Mucosa of descending colon (tissue), 3 donors: Measurements from ENCODE around the gene CEPT1. TPM values are rescaled to one million over a fixed set of nuclear protein-coding genes. Genes with fewer than 3 reads are reported as not detected.
"Not testable (repeated sequence)": the region's sequence is repeated elsewhere in the genome, so short reads cannot be mapped to it uniquely, and the experiment has no call there.

Experiments
- ATAC-seq: fragments of 200-7000 bp; cut with Tn5 transposase; one replicate; pipeline ENCODE4 v1.9.1; 2020; ENCODE audit warnings: mild to moderate bottlenecking, moderate library complexity
- DNase-seq, 3 donors: peaks; one replicate each; pipeline ENCODE4 v3.0.0-alpha.2; 2020
- H3K36me3 ChIP-seq: fragments of 200-600 bp; one replicate; pipeline ENCODE4 v1.8.0; 2021; ENCODE audit warnings: low read depth, mild to moderate bottlenecking
- H3K4me1 ChIP-seq: fragments of 200-600 bp; one replicate; pipeline ENCODE4 v1.8.0; 2021; ENCODE audit warnings: low read depth, mild to moderate bottlenecking
- H3K4me3 ChIP-seq: fragments of 200-600 bp; one replicate; pipeline ENCODE4 v1.8.0; 2021; ENCODE audit warnings: mild to moderate bottlenecking
- H3K9me3 ChIP-seq: fragments of 200-600 bp; one replicate; pipeline ENCODE4 v1.8.0; 2021; ENCODE audit warnings: mild to moderate bottlenecking
- CTCF ChIP-seq: fragments of 200-600 bp; IDR thresholded peaks from one replicate; pipeline ENCODE4 v1.8.0; 2022; ENCODE audit warnings: antibody characterized with exemption, mild to moderate bottlenecking
- intact Hi-C, 2 donors: fragments of 100-400 bp; cut with DNase I in 1 of 2; cut with micrococcal nuclease in 1 of 2; formaldehyde crosslinking; loops; one replicate each; pipeline versions ENCODE4 v1.11.0 to v1.11.1; 2022; cut with DNase I, micrococcal nuclease
- total RNA-seq, 3 donors: library from RNA; stranded (reverse); fragmentation: NEBNext Ultra II Directional in 2 of 3; extraction: Animal tissue kit (Norgen Biotek cat#: 25700) in 2 of 3; gene quantifications; one replicate each; pipeline versions ENCODE4 v1.2.1 to v1.2.4, GENCODE V29; 2021 to 2023
- donor health status: DM: no; HTN: no; CAD: no; lungs with moderate emphysema.
- donor health status: DM: no; HTN: no; CAD: no.
- donor health status: DM: no; HTN: yes; CAD: no.

The CEPT1 gene
- total RNA-seq, 3 donors from 2014 or later = 29.4 to 35.9 (median 31.0) TPM

- intact Hi-C loops = no loop called here
- TF ChIP-seq CTCF = no peak
- Histone ChIP-seq H3K4me1 (no peaks in the 10 kb centered on the region), H3K36me3 (no peaks in the 10 kb centered on the region), H3K4me3 (no peak overlapping the region), H3K9me3 (no peaks in the 10 kb centered on the region)
- DNase-seq (no peak), ATAC-seq (peak; percentile 3)
Observed at GRCh38 chr1:111214884-111215283, 74.9 kb downstream of the CEPT1 start.

- H3K4me1 ChIP-seq, intact Hi-C loops, ATAC-seq, H3K4me3 ChIP-seq, H3K9me3 ChIP-seq, DNase-seq, H3K36me3 ChIP-seq: not testable (repeated sequence)
Observed at GRCh38 chr1:111215285-111215684, 75.3 kb downstream of the CEPT1 start.

GRCh38 chr1:111216751-111217150 lies 76.7 kb downstream of the CEPT1 start:
- no peak for DNase-seq
- H3K4me3 ChIP-seq = no peak overlapping the region
- no peak for ATAC-seq
- no peak for TF ChIP-seq CTCF
- intact Hi-C loops = no loop called here
- no peaks in the 10 kb centered on the region for H3K9me3 ChIP-seq
- no peaks in the 10 kb centered on the region for H3K36me3 ChIP-seq
- no peaks in the 10 kb centered on the region for H3K4me1 ChIP-seq

GRCh38 chr1:111217183-111217910 lies 77.3 kb downstream of the CEPT1 start:
- TF ChIP-seq CTCF = no peak
- ATAC-seq (no peak), DNase-seq (no peak)
- H3K36me3 ChIP-seq = no peaks in the 10 kb centered on the region
- H3K4me3 ChIP-seq = no peak overlapping the region
- intact Hi-C loops = no loop called here
- no peaks in the 10 kb centered on the region for H3K9me3 ChIP-seq
- H3K4me1 ChIP-seq = no peaks in the 10 kb centered on the region

- Histone ChIP-seq H3K4me1 (no peaks in the 10 kb centered on the region), H3K9me3 (no peaks in the 10 kb centered on the region), H3K4me3 (no peak overlapping the region), H3K36me3 (no peaks in the 10 kb centered on the region)
- intact Hi-C loops = no loop called here
- no peak for TF ChIP-seq CTCF
- ATAC-seq (no peak), DNase-seq (no peak)
Observed at GRCh38 chr1:111218701-111219556, 78.9 kb downstream of the CEPT1 start.
